ENCODE results near the gene TOP3B. TPM values are rescaled to one million over a fixed set of nuclear protein-coding genes. Genes with fewer than 3 reads are reported as not detected.

TOP3B gene
- total and polyA plus RNA-seq, 9 of the 15 experiments (the other 6 are each of a cell fraction or from before 2014, with no cell fraction given) = 3.0 to 188 (median 112) TPM

DNA sequence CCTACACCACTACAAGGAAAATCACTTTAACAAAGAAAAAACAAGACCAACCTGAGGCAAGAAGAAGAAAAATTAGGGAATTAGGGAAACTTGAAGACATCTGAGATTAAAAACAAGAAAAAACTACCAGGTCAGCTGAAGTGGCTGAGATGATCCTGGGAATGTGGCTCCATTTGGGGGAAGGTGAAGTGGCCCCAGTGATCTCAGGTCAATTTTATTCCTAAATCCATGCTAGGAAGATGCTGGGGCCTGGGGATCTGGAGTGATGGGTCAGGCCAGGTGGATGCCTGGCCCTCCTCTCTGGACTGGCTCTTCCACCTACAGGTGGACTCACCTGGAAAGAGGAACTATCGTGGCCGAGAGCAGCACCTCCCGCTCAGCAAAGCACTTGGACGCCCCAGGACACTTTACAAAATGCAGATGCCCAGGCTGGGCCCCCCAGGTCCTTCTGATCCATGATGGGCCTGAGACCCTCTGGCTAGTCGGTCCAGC is 6.7 kb downstream of the TOP3B start:
- ChIA-PET CTCF (ENCODE audit: low intra/inter-chr PET ratio) (no interaction called here), POLR2A (interaction anchor here (0.6 to 22.7 kb wide), 10 partner anchors 9 to 890 kb away, joined by 3 to 382 read pairs (median 4); partner anchors contain the start of gene PPM1F)
- peaks cover 91% of the 10 kb centered on the region for H3K36me3 ChIP-seq (ENCODE audit: control insufficient read depth, insufficient read depth, low read length)
- no peak overlapping the region for H3K4me2 ChIP-seq (ENCODE audit: insufficient read depth, low read length)
- H3K4me3 ChIP-seq = no peak overlapping the region
- peak overlapping the region in 1 of 2 experiments; percentile 69; a peak in 2 of 4 replicates for H3K9ac ChIP-seq (ENCODE audit: insufficient read depth in 1 of 2, low read depth in 2 of 2, low read length in 2 of 2)
- WGBS (ENCODE audit: insufficient coverage, low coverage, missing lambda C conversion rate) = 88% methylated on average over 5 of the region's 5 CpGs
- no peak overlapping the region for H2AFZ ChIP-seq (ENCODE audit: low read depth, low read length)
- no peaks in the 10 kb centered on the region for H3K27me3 ChIP-seq (ENCODE audit: control insufficient read depth in 2 of 2, insufficient read depth in 2 of 2, low read length in 2 of 2)
- H3K79me2 ChIP-seq (ENCODE audit: control insufficient read depth, insufficient read depth, low read length) = peaks cover 22% of the 10 kb centered on the region; the same call in 2 of the 3 replicates
- H4K20me1 ChIP-seq (replicated peaks; ENCODE audit: control insufficient read depth, insufficient read depth, low read length) = peaks cover 73% of the 10 kb centered on the region
- H3K9me3 ChIP-seq (replicated peaks; ENCODE audit: control insufficient read depth, insufficient read depth, low read depth, low read length) = no peaks in the 10 kb centered on the region
- H3K4me1 ChIP-seq (replicated peaks in 1 of 2; ENCODE audit: control insufficient read depth in 2 of 2, insufficient read depth in 2 of 2, low read length in 2 of 2) = peaks cover 0 to 16% of the 10 kb centered on the region in 2 experiments; a peak in 3 of 5 replicates
- FAIRE-seq = no peak
- intact Hi-C loops (cut with micrococcal nuclease) (no loop called here), in situ Hi-C loops (cut with MboI) (no loop called here)
- no TSS peak for BruUV-seq (replicated peaks)
- H3K9me1 ChIP-seq (ENCODE audit: control insufficient read depth, insufficient read depth, low read length) = peaks cover 25% of the 10 kb centered on the region
- H3K27ac ChIP-seq (ENCODE audit: extremely low read depth, low read depth, low read length) = no peak overlapping the region
- DNase-seq (ENCODE audit: extremely low read depth in 1 of 4, low spot score in 3 of 4) = no peak
- ATAC-seq = no peak
- TF ChIP-seq ZFP30 (CRISPR knock-in tag; IDR thresholded peaks at IDR 0.05; ENCODE audit: borderline replicate concordance) = peak; percentile 50; the same call in 1 of the 2 replicates
- peak; percentile 60; the same call in 1 of the 2 replicates for TF ChIP-seq SRSF3 (IDR thresholded peaks at IDR 0.05; ENCODE audit: insufficient read depth, low read length)
- no peak for TF ChIP-seq ZNF274 (IDR thresholded peaks at IDR 0.05; ENCODE audit: borderline replicate concordance, low read depth, low read length)
- 0 out of 2 replicates have a peak, but pooled peaks have one; percentile 6 for TF ChIP-seq ZNF696 (CRISPR knock-in tag; conservative IDR thresholded peaks at IDR 0.05)
- TF ChIP-seq E2F3 (CRISPR knock-in tag; IDR thresholded peaks at IDR 0.05) = 0 out of 2 replicates have a peak, but pooled peaks have one; percentile 59
- TF ChIP-seq, protein P1, sequence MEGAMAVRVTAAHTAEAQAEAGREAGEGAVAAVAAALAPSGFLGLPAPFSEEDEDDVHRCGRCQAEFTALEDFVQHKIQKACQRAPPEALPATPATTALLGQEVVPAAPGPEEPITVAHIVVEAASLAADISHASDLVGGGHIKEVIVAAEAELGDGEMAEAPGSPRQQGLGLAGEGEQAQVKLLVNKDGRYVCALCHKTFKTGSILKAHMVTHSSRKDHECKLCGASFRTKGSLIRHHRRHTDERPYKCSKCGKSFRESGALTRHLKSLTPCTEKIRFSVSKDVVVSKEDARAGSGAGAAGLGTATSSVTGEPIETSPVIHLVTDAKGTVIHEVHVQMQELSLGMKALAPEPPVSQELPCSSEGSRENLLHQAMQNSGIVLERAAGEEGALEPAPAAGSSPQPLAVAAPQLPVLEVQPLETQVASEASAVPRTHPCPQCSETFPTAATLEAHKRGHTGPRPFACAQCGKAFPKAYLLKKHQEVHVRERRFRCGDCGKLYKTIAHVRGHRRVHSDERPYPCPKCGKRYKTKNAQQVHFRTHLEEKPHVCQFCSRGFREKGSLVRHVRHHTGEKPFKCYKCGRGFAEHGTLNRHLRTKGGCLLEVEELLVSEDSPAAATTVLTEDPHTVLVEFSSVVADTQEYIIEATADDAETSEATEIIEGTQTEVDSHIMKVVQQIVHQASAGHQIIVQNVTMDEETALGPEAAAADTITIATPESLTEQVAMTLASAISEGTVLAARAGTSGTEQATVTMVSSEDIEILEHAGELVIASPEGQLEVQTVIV (CRISPR knock-in tag; IDR thresholded peaks at IDR 0.05; ENCODE audit: borderline replicate concordance) = no peak
- TF ChIP-seq, protein P2, sequence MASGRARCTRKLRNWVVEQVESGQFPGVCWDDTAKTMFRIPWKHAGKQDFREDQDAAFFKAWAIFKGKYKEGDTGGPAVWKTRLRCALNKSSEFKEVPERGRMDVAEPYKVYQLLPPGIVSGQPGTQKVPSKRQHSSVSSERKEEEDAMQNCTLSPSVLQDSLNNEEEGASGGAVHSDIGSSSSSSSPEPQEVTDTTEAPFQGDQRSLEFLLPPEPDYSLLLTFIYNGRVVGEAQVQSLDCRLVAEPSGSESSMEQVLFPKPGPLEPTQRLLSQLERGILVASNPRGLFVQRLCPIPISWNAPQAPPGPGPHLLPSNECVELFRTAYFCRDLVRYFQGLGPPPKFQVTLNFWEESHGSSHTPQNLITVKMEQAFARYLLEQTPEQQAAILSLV (tag; IDR thresholded peaks at IDR 0.05) = no peak
- 0 out of 4 replicates have a peak, but pooled peaks of 1 of the 2 experiments have one; percentile 18 for TF ChIP-seq MAZ (CRISPR knock-in tag; conservative IDR thresholded peaks at IDR 0.05 in 1 of 2, IDR thresholded peaks at IDR 0.05 in 1 of 2)
- TF ChIP-seq, protein P3, sequence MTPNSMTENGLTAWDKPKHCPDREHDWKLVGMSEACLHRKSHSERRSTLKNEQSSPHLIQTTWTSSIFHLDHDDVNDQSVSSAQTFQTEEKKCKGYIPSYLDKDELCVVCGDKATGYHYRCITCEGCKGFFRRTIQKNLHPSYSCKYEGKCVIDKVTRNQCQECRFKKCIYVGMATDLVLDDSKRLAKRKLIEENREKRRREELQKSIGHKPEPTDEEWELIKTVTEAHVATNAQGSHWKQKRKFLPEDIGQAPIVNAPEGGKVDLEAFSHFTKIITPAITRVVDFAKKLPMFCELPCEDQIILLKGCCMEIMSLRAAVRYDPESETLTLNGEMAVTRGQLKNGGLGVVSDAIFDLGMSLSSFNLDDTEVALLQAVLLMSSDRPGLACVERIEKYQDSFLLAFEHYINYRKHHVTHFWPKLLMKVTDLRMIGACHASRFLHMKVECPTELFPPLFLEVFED (CRISPR knock-in tag; conservative IDR thresholded peaks at IDR 0.05) = peak; percentile 88; the same call in 1 of the 2 replicates
